Stimulated activated naive B cell treated with anti-CD40 and anti-IgM and Interleukin-4, amounts not matched to agents 10 μg/mL and 1 μg/mL and 100 μg/mL, for 72 hours (primary cell): ENCODE data around the gene POLDIP3.

Experiments used
- ATAC-seq, 2 donors: fragments of 150-1000 bp; cut with Tn5 transposase; replicated peaks; 2 replicates each; pipeline ENCODE4 v1.10.0; 2021; ENCODE audit warnings: moderate library complexity in 1 of 2
- DNase-seq: peaks from one replicate; pipeline ENCODE4 v3.0.0; 2021
- H3K27ac Mint-ChIP-seq: one replicate; pipeline ENCODE4 v1.8.0; 2022; ENCODE audit warnings: mild to moderate bottlenecking, mixed read lengths
- H3K27me3 Mint-ChIP-seq, 2 donors: one replicate each; pipeline ENCODE4 v1.8.0; 2022; ENCODE audit warnings: mixed read lengths in 2 of 2
- H3K36me3 Mint-ChIP-seq, 2 donors: one replicate each; pipeline ENCODE4 v1.8.0; 2022; ENCODE audit warnings: mixed read lengths in 2 of 2, mild to moderate bottlenecking in 1 of 2
- H3K4me1 Mint-ChIP-seq, 2 donors: one replicate each; pipeline ENCODE4 v1.8.0; 2022; ENCODE audit warnings: mixed read lengths in 2 of 2, mild to moderate bottlenecking in 1 of 2
- H3K4me3 Mint-ChIP-seq, 2 donors: one replicate each; pipeline ENCODE4 v1.8.0; 2022; ENCODE audit warnings: mild to moderate bottlenecking in 2 of 2, mixed read lengths in 2 of 2, moderate library complexity in 1 of 2
- H3K9me3 Mint-ChIP-seq, 2 donors: one replicate each; pipeline ENCODE4 v1.8.0; 2022; ENCODE audit warnings: mixed read lengths in 2 of 2, mild to moderate bottlenecking in 1 of 2

The POLDIP3 gene, protein sequence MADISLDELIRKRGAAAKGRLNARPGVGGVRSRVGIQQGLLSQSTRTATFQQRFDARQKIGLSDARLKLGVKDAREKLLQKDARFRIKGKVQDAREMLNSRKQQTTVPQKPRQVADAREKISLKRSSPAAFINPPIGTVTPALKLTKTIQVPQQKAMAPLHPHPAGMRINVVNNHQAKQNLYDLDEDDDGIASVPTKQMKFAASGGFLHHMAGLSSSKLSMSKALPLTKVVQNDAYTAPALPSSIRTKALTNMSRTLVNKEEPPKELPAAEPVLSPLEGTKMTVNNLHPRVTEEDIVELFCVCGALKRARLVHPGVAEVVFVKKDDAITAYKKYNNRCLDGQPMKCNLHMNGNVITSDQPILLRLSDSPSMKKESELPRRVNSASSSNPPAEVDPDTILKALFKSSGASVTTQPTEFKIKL

DNA sequence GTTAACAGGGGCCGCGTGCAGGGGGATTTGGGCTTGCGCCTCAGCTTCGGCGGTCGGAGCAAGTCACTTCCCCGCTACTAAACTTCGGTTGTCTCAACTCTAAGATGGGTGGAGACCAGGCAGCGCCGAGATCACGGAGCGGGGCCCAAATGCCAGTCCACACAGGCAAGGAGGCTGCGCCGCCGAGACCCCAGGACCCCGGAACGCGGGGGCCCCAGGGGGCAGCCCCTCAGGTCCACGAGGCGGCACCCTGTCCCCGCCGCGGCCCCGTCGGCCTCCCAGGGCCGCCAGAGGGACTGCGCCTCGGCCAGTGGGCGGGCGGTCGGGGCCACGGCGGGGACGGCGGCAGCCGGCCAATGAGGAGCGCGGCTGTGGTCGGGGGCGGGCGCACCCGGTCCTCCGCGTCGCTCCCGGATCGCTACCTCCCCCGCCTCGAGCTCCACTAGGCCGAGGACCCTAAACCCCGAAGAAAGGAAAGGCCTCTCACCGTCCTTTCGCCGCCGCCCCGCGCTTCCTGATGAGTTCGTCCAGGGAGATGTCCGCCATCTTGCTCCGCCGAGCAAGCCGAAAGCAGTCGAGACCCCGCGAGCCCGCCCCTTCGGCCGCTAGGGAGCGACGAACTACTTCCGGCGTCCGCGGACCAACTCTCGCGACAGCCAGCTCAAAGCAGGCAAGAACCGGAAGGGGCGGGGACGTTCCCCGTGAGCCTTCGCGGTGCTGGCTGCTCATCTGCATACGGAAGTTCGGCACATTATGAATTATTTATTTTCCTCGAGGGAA is at the start of gene POLDIP3:
Gene POLDIP3 (minus strand): TSS at position 572 of the 780 bp plus-strand sequence. CDS start 26 bp downstream, at position 546.
- Mint-ChIP-seq H3K27ac (peak within 1 kb of the TSS; percentile 100), H3K27me3 (no peaks in the 10 kb centered on the region), H3K4me1 (peaks cover 35 to 63% of the 10 kb centered on the region in 2 donors), H3K9me3 (no peaks in the 10 kb centered on the region), H3K4me3 (peak within 1 kb of the TSS; percentile 93), H3K36me3 (peaks cover 24 to 38% of the 10 kb centered on the region in 2 donors)
- DNase-seq = peak; percentile 98
- peak; percentile 62 to 72 for ATAC-seq

DNA sequence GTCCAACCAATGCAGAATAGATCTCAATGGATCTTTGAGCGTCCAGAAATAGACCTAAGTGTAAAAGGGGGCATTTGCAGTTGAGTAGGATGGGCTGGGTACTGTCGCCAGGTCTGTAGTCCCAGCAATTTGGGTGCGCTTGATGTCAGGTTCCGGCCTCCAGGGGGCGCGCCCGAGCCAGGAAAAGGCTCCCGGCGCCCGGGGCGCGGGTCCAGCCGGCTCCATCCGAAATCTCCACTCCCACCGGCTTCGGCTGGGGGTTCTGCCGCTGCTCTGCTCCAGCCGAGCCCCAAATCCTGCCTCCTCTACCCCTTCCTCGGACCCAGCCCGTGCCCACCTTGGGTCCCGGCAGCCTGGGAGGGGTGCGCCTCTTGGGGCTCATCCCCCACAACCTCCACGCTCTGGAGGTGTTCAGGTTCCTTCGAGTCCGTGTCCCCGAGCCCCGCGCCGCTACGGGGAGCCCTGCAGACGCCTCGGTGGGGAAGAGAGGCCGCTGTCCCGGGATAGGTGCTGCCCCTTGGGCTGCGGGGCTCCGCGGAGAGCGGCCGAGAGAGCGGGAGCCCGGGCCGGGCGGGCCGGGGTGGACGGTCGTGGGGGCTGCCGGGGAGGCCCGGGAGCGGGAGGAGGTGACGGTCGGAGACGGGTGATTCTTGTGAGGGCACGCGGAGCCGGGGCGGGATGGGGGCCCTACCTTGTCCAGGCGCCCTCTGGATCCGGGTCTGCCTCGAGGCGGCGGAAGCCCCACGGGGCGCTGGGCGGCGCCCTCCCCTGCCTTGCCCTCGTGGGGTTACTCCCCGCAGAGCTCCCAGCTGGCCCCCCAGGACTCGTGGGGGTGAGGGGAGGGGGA is 47.5 kb upstream of the POLDIP3 start:
- ATAC-seq (peak; percentile 55 to 64), DNase-seq (peak; percentile 68)
- Mint-ChIP-seq H3K4me1 (peaks cover 26 to 40% of the 10 kb centered on the region in 2 donors), H3K4me3 (peak overlapping the region; percentile 81 to 93), H3K36me3 (no peaks in the 10 kb centered on the region), H3K27ac (peak overlapping the region; percentile 81), H3K9me3 (no peaks in the 10 kb centered on the region), H3K27me3 (no peaks in the 10 kb centered on the region)

DNA sequence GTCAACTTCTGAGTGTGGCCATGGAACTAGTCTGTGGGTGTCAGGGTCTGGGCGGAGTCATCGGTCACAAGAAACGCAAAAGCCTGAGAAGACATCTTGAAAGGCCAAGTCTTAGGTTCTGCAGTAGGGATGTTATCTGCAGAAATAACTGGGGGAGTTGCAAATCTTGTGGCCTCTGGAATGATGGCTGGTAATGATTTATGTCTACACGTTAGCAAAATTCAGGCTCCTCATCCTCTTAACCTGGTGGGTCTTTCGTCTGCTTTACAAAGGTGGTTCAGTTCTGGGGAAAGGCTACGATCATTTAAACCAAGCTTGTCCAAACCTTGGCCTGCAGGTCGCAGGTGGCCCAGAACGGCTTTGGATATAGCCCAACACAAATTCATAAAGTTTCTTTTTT is 41.9 kb upstream of the POLDIP3 start:
- H3K9me3 Mint-ChIP-seq = no peaks in the 10 kb centered on the region
- no peaks in the 10 kb centered on the region for H3K27me3 Mint-ChIP-seq

DNA sequence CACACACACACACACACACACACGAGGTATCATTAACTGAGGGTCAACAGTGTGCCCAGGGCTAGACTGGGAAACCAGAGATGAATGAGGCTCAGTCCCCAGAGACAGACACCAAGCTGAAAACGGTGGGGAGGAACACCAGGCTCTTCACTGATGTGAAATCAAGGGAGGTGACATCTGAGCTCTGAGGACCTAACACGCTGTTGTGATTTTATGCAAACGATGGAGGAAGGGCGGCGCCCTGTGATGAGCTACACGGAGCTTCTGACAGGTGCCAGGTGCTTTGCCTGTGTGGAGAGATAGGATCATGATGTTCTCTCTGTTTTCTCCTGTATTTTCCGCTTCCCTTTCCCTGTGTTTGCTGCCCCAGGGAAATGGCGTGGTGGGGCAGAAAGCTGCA is 41.0 kb upstream of the POLDIP3 start:
- peak; percentile 91 to 93 for ATAC-seq
- H3K4me3 Mint-ChIP-seq = peak overlapping the region; percentile 20 to 50

More for the DNA sequence above, 41.9 kb upstream of the POLDIP3 start:
- Mint-ChIP-seq H3K4me1 (peaks cover 25 to 45% of the 10 kb centered on the region in 2 donors), H3K36me3 (no peaks in the 10 kb centered on the region), H3K4me3 (no peak overlapping the region), H3K27ac (no peak overlapping the region)
- ATAC-seq = no peak
- no peak for DNase-seq

DNA sequence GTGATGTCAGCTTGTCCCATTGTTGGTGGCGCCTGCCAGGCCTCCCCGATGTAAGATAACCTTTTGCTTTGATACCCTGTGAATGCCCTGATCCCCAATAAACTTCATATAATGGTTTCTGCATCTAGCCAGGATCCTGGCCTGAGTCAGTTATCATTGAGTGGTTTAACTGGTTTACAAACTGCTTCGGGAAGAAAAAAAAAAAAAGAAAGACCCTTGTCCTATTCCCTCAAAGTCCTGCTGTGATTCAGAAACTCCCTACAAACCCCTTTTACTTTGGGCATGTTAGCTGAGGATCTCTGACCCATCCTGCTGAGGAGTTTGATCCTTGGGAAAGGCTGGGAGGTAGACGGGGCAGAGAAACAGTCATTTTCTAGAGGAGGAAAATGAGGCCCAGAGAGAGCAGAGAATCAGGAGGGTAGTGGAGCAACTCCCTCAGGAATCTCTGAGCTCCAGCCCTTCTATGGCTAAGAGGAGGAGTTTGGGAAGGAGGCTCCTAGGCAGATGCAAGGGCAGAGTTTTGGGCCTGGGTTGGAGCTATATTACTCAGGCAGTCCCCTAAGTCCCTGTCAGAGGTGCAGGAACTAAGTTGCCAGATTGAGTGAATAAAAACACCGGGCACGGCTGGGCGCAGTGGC is 39.9 kb upstream of the POLDIP3 start:
- Mint-ChIP-seq H3K27ac (peak overlapping the region; percentile 37), H3K4me3 (no peak overlapping the region), H3K9me3 (no peaks in the 10 kb centered on the region), H3K36me3 (no peaks in the 10 kb centered on the region), H3K4me1 (peaks cover 22 to 50% of the 10 kb centered on the region in 2 donors), H3K27me3 (no peaks in the 10 kb centered on the region)
- no peak for ATAC-seq
- no peak for DNase-seq

More for the DNA sequence above, 41.0 kb upstream of the POLDIP3 start:
- peak overlapping the region; percentile 59 for H3K27ac Mint-ChIP-seq
- peaks cover 25 to 49% of the 10 kb centered on the region in 2 donors for H3K4me1 Mint-ChIP-seq
- H3K9me3 Mint-ChIP-seq = no peaks in the 10 kb centered on the region
- no peaks in the 10 kb centered on the region for H3K27me3 Mint-ChIP-seq
- no peaks in the 10 kb centered on the region for H3K36me3 Mint-ChIP-seq
- peak; percentile 57 for DNase-seq

DNA sequence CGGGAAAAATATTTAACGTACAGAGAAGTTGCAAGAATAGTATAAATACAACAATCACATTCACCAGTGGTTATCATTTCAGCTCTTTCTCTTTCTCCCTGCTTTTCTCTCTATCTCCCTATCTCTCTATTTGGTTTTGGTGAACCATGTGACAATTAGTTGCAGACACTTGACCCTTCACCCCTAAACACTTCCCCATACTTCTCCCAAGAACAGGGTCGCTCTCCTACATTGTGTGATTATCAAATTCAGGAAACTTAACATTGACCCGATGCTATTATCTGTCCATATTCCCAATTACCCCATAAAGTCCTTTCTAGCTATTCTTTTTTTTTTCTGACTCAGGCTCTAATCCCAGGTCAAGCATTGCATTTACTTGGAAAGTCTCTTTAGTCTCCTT is 39.3 kb upstream of the POLDIP3 start:
- Mint-ChIP-seq H3K9me3 (no peaks in the 10 kb centered on the region), H3K27ac (no peak overlapping the region), H3K4me1 (peaks cover 22 to 50% of the 10 kb centered on the region in 2 donors), H3K4me3 (no peak overlapping the region), H3K27me3 (no peaks in the 10 kb centered on the region), H3K36me3 (no peaks in the 10 kb centered on the region)
- no peak for DNase-seq
- no peak for ATAC-seq

DNA sequence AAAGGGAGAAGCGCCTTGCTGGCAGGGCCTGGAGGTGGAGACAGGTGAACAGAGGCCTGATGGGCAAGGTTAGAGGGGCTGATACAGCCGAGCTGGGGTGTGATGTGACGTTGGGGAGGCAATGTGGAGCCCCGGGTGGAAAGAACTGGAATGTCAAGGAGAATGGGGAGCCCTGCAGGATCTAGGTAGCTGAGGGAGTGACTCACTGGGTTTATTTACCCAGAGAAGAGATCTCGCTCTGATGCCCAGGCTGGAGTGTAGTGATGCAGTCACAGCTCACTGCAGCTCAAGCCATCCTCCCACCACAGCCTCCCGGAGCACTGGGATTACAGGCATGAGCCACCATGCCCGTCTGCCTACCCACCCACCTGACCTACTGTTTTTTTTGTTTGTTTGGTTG is 36.5 kb upstream of the POLDIP3 start:
- H3K27me3 Mint-ChIP-seq = no peaks in the 10 kb centered on the region
- H3K36me3 Mint-ChIP-seq = peaks cover 0 to 3% of the 10 kb centered on the region in 2 donors
- H3K4me1 Mint-ChIP-seq = peaks cover 26 to 62% of the 10 kb centered on the region in 2 donors
- H3K27ac Mint-ChIP-seq = no peak overlapping the region
- DNase-seq = no peak
- H3K4me3 Mint-ChIP-seq = peak overlapping the region in 1 of 2 donors; percentile 4
- no peaks in the 10 kb centered on the region for H3K9me3 Mint-ChIP-seq
- no peak for ATAC-seq

DNA sequence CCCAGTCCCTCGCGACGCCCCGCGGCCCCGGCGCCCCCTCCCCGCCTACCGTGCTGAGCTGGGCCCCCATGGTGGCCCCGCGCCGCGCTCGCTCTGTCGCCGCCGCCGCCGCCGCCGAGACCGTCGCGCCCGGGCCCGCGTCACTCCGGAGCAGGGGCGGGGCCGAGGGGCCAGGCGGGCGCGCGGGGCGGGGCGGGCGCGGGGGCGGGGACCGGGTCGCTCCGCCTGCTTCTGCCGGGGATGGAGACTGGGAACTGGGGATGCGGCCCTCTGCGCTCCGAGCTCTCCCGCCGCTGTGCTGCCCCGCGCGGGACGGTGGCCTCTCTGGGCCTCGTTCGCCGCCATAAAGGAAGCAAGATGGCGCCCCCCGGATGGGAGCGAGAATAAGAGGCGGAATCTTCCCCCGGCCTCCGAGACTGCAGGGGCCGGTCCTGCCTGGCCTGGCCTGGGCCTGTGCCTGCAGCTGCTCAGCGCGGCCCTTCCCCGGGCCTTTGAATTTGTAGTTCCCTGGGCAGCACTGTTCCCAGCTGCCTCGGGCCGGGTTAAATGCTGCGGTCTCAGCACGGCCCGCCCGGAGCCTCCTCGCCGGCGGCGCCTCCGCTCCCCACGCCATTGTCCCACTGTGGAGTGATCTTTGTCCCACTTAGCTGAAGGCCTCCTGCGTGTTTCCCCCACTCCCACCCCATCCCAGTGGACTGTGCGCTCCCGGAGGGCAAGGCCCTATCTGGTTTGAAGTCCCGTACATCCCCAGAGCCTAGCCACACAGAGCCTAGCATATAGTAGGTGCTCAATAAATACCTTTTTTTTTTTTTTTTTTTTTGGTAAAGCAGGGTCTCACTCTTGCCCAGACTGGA is 34.8 kb upstream of the POLDIP3 start, which contains the start of gene CYB5R3:
Gene CYB5R3 (minus strand): TSS at position 147 of the 854 bp plus-strand sequence. CDS start 77 bp downstream, at position 70.
- peak within 1 kb of the TSS; percentile 89 for H3K27ac Mint-ChIP-seq
- H3K27me3 Mint-ChIP-seq = no peaks in the 10 kb centered on the region
- peak; percentile 80 to 85 for ATAC-seq
- peak within 1 kb of the TSS; percentile 92 to 97 for H3K4me3 Mint-ChIP-seq
- no peaks in the 10 kb centered on the region for H3K9me3 Mint-ChIP-seq
- DNase-seq = peak; percentile 76
- H3K4me1 Mint-ChIP-seq = peaks cover 32 to 62% of the 10 kb centered on the region in 2 donors
- peaks cover 7% of the 10 kb centered on the region in 2 donors for H3K36me3 Mint-ChIP-seq

DNA sequence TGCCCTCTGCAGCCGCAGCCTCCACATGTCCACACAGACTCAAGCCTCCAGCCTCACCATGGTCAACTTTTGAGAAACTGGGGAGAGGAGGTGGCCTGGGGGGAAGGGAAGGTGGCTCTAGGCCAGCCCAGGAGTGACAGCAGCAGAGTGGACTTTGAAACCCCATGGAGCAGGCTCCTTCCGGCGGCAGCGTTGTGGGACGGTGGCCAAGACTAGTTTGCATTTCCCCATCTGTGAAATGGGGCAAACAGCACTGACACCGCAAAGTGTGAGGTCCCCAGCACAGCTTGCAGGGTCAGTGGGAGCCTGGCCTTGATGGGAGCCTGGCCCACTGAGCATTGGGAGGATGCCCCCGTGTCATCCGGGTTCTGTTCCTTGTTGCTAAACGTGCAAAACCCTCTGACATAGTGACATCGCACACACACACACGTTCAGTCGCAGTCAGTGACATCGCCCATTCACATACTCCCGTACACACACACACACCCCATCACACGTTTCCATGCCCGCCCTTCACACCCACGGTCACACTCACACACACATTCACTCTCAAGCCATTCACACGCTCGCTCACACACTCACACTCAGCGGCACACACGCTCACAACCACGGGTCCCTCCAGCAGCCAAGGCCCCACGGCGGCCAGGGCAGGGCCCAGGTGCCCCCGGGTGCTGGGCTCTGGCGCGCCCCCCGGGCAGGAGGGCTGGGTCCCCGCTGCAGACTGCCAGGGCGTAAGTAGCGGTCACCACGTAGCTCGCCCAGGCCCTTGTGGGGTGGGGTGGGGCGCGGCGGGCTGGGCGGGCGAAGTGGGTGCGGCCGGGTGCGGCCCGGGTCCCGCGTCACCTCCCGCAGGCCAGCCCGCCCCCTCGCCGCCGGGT is 33.9 kb upstream of the POLDIP3 start:
- Mint-ChIP-seq H3K27me3 (no peaks in the 10 kb centered on the region), H3K4me1 (peaks cover 34 to 61% of the 10 kb centered on the region in 2 donors), H3K9me3 (no peaks in the 10 kb centered on the region), H3K36me3 (peaks cover 8 to 11% of the 10 kb centered on the region in 2 donors), H3K4me3 (peak overlapping the region; percentile 92 to 97), H3K27ac (peak overlapping the region; percentile 85)
- DNase-seq (no peak), ATAC-seq (peak; percentile 64 to 65)

DNA sequence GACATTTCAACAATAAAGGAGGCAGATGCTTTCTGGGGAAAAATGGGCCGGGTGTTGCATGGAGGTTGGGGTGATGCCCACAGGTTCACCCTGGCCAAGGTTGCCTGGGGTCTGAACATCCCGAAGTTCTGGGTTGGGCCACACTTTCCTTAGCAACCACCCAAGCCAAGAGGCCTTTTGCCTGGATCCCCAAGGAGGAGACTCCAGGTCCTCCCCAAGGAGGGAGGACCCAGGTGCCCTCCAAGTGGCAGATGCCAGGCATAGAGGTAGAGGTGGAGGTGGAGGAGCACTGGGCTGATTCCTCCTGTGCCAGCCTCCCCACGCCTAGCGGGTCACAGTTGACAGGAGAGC is 33.3 kb upstream of the POLDIP3 start:
- Mint-ChIP-seq H3K9me3 (no peaks in the 10 kb centered on the region), H3K27ac (peak overlapping the region; percentile 85), H3K4me1 (peaks cover 38 to 59% of the 10 kb centered on the region in 2 donors), H3K4me3 (peak overlapping the region; percentile 92 to 97), H3K36me3 (peaks cover 8 to 11% of the 10 kb centered on the region in 2 donors), H3K27me3 (no peaks in the 10 kb centered on the region)
- DNase-seq = no peak
- no peak for ATAC-seq

DNA sequence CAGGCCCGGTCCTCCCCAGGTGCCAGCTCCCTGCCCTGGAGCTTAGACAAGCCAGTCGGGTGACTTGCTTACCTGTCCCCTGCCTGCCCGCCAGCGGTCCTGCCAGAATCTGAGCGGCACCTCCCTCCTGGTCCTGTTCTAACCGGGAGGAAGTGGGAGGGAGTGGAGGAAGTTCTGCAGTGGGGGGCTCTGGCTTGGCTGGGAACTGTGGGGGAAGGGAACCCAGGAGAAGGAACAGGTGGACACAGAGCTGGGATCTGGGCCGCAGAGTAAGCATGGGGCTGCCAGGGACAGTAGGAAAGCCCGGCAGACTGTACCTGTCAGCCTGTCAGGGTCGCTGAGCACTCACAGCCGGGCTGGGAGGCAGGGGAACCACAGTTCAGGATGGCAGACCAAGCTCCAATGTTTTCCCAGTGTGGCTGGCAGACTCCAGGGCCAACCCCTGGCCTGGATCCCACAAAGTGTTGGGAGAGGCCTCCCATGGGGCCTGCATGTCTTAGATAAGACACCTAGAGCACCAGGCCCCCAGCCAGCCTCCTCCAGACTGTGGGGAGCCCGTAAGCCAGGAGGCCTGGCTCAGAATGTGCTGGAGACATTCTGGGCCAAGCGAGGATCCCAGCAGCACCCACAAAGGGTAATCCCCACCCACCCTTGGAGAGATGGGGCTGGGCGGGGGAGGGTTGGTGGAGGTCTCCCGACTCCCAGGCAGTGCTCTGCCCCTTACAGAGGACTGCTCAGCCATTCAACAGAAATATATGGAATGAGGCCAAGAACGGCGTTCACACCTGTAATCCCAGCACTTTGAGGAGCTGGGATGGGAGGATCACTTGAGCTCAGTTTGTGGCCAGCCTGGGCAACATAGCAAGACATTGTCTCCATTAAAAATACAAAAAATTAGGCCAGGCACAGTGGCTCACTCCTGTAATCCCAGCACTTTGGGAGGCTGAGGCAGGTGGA is 32.2 kb upstream of the POLDIP3 start:
- peaks cover 8 to 11% of the 10 kb centered on the region in 2 donors for H3K36me3 Mint-ChIP-seq
- DNase-seq (no peak), ATAC-seq (no peak)
- H3K27me3 Mint-ChIP-seq = no peaks in the 10 kb centered on the region
- H3K4me1 Mint-ChIP-seq = peaks cover 42 to 66% of the 10 kb centered on the region in 2 donors
- no peak overlapping the region for H3K27ac Mint-ChIP-seq
- H3K9me3 Mint-ChIP-seq = no peaks in the 10 kb centered on the region
- peak overlapping the region; percentile 28 to 41 for H3K4me3 Mint-ChIP-seq
